Activated T-cell treated with anti-CD3 and anti-CD28 coated beads for 4 hours (primary cell): ENCODE results near the gene ARHGAP27.

Experiments
- DNase-seq: peaks from one replicate; pipeline ENCODE4 v3.0.0-alpha.2; 2020

ARHGAP27 gene

DNA sequence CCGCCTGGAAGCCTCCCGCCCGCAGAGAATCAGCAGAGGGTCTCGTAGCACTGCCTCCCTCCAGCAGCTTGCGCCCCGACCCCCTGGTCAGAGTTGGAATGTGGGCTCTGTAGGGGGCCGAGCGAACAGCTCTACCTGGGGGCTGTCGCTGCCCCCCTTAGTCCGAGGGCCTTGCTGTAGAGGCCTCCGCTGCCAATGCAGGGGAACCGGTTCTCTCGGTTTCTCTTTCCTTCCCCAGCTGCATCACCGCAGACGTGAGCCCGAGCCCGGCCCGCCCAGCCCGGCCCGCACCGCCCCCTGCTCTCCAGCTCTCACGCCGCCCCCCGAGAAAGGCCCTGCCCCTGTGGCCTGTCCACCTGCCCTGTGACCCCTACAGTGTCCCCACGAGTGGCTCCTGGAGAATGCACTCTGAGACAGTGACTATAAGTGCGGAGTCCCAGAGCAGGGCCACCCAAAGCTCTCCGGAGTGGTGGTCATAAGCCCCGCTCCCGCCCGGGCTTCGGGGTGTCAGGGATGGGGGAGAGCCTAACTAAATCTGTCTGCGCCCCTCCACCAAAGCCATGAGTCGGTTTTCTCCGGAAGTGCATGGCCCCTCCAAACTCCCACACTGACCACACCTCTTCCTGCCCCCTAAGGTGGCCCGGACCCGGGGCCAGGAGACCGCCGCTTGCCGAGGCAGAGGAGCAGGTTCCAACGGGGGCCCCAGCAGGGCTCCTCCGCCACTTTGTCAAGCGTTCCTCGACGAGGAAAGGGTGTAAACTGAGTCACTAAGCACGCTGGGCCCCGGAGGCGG is 1.7 kb downstream of the ARHGAP27 start:
- no peak for DNase-seq

DNA sequence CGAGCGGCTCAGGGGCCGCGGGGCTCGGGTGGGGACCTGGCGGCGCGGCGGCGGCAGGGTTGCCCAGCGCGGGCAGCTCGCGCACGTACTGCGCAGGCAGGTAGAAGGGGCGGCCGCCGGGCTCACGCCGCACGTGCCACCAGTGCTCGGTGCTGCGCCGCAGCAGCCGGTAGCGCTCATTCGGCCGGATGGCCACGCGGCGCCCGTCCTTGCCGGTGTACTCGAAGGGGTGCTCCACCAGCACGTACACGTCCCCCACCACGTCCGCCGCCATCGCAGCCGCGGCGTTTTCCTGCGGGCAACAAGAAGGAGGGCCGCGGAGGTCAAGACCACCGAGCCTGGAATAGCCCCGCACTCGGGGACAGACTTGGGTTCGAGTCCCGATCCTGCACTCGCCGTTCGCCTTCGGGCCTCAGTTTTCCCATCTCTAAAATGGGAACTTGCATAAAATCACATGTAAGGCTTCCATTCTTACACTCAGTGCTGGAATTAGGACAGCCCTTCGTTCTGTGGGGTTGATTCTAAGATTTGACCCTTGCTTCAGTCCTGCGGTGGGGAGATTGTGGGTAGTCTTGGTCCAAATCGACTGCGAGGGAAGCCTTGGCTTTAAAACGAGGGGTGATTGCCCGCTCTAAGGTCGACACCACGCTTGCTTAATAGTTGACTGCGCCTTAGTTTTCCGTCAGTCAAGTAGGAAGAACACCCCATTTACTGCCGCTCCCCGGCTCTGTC is 2.5 kb downstream of the ARHGAP27 start:
- DNase-seq = no peak

DNA sequence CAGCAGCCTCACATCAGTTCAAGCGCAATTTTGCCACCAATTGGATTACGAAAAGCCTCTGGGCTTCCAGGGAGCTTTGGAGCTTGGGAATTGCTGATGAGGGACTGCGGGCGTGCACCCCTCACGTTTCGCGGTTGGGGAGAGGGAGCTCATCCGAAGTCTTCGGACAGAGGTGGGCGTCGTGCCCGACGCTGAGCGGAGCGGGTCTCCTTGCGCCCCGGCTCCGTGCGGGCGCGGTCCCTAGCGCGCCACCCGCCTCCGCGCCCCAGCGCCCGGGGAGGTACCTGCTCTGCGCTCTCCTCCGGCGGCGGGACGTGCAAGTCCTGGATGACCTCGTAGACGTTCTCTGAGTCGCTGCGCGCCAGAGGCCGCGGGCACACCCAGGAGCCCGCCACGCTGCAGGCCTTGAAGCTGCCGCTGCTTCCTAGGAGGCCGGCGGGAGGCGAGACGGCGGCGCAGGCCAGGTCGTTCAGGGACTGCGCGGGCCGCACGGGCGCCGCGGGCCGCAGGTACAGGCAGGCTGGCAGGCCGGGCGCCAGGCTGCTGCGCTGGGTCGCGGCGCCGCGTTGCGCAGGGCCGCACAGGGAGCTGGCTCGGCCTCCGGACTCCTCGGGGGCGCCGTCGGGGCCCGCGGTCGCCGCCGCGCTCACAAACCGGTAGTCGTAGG is 3.2 kb downstream of the ARHGAP27 start:
- no peak for DNase-seq

DNA sequence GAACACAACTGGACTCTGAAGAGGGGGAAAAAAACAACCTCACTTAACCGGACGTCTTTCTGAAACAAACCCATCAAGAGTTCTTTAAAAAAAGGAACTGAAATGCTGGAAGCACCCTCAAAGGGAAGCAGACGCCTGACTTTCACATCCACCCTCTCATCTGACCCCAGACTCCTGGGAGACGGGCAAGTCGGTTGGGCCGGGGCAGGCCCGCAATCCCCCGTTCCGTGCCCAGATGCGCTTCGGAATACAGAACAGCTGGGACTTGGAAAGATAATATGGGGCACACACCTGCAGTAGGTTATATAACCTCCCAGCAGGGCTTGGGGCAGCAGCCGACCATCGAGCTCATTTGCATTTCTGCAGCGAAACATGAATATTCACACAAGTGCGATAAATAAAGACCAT is 3.7 kb downstream of the ARHGAP27 start:
- DNase-seq = no peak

DNA sequence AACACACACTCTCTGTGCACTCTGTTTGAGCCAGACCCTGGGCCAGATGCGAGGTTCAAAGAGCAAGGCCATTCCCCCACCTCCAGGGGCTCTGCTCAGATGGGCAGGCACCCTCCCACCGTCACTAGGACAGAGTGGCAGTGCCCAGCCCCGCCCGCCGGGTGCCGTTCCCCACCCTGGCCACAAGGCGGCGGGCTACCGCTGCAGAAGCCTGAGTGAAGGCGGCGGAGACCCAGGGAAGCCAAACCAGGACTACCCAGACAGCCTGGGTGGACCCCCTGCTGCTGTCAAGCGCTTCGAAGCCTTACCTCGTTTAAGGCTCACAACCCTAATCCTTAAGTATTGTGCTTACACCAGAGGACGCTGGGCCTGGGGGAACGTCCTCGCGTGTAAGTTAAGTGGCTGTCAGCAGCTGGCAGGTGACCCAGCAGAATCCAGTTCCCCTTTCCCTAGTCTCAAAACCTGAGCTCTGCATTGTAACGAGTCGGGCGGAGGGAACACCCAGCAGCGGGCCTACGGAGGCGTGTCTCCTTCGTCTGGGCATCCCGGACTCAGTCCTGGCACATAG is 4.5 kb downstream of the ARHGAP27 start:
- peak; percentile 73 for DNase-seq

DNA sequence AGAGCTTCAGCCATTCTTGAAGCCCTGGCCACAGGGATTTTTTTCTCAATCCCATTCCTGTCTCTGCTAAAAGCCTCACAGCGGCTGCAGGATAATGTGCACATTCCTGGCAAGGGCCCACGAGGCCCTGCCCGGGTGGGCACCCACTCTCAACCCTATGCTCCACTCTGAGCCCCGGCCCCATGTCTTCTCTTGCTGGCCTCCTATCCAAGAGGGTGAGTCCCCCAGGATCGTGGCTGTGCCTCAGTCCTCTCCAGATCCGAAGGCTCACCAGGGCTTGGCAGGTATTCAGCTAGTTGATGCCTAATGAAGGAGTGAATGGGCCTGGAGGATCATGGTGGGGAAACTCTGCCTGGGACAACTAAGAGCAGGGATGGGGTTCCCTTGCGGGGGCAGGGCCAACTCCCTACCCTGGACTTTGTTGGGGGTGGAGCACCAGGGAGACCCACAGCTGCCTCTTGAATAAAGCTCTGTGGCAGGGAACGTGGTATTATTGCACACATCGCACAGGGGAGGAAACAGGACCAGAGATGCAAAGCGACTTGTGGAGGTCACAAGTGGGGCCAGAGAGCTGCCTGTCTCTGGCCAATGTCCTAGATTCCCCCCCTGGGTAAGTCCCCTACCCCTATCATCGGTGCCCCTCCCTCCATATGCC is 5.4 kb downstream of the ARHGAP27 start:
- no peak for DNase-seq

DNA sequence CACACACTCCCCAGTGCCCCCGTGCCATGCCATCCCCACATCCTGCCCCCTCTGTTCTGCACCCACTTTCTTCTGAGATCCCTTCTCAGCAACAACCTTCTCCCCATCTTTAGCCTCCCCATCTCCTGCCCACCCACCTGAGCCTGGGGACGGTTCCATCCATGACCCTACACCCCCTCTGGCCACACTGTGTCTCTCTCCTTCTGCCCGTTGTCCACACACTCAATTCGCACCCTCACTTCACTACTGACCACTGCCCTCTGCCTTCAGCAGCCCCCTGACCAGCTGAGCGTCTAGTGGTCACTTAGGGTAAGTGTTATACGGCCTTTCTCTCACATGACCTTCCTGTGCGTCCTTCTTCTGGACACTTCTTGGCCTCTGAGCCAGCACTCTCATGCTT is 6.1 kb downstream of the ARHGAP27 start:
- no peak for DNase-seq

DNA sequence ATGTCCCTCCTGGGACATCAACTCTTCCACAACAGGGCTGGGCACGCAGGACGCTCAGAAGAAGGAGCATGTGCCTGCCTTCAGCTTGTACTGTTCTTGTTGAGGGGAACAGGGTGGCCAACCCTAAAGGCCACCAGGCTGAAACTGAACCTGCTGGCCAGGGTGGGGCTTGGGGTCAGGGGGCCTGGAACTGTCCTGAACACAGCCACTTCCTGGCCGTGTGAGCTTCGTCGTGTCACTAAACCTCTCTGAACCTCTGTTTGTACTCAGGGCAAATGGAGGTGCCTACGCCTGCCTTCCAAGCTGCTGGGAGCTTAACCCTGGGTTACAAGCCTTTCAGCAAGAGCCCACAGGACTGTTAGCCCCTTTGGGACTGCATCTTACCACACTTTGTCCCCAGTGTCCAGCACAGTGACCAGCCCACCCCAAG is 6.7 kb downstream of the ARHGAP27 start:
- no peak for DNase-seq

DNA sequence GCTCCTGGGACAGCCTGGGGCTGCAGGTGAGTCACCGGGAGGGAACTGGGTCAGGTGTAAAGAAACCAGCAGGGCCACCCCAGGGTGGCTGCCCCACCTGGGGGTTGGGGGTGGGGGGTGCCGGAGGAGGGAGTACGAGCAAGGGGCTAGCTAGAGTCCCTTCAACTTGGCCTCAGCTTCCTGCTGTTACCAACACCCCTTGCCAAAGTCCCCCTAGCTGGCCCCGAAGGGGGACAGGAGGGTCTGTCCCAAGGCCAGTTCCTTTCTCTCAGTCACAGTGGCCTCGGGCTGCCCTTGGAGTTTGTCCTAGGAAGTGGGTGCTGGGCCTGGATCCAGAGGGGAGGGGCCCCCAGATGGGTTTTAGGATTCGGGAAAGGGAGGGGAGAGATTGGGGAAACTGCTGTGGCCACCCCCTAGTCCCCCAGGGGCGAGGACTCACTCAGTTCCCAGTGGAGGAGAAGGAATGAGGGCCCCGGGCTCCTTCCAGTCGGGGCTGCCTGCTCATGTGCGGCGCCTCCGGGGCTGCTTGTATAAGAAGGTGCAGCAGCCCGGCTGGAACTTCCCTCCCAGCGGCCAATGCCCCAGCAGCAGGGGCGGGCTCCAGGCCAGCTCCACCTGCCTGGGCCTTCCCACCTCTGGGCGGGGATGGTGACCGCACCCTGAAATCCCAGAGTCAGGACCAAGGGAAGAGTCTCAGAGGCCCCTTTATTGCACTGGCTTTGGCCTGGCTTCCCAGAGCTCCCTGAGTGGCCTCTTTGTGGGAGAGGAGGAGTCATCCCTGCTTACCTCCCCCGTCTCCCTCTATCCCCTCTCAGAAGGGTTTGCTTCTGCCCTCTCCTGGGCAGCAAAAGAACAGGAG is 7.3 kb downstream of the ARHGAP27 start:
- no peak for DNase-seq

DNA sequence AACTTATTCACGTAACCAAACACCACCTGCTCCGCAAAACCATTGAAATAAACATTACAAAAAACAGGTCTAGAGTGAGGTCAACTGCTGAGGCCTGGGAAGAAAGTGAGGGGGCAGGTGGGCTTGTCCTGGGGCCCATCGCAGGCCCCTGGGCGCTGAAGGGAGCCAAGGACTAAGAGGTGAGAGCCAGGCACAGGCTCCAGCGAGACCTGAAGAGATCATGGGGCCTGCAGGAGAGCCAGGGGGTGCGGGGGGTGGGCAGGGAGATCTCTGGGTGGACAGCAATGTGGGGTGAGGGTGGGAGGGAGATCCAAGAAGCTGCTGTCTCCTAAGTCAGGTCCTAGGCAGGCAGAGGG is 7.9 kb downstream of the ARHGAP27 start:
- no peak for DNase-seq

DNA sequence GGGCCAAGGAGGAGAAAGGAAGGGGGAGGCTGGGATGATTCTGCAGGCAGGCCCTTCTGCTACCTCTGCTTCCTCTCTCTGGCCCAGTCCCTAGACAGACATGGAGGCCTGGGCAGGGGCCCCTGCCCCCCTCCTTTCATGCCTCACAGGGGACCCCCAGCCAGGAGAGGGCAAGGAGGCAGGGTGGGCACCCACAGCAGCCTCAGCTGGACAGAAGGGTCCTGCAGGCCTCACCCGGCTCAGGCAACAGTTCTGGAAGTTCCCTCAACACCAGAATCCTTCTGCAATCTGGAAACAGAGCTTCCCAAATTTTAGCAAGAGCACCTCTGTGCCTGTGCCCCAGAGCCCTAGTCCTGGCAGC is 8.7 kb downstream of the ARHGAP27 start:
- DNase-seq = no peak

DNA sequence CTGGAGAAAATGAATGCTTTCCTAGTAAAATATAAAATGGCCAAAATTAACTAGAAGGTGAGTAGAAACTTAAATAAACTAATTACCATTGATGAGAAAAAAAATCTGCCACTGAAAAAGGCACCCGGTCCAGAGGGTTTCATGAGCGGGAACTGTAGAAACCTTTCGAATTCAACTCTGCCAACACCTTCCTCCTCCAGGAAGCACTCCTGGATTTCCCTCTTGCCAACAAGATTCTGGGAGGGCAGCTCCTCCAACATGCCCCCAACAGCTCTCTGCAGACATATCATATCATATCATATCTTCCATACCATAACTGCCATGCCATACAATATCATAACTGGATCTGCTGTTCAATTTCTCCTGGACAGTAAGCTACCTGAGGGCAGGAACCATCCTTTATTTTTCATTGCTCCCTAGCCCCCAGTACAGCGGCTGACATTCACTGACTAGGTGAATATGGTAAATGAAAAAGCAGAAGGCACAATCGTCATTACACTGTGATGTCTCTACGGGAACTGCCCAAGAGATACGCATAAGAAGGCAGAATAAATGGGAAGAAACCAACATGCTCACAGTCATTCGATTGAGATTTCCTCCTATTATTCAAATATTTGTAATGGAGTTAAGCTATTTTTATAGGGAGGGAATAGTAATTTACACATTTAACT is 9.2 kb downstream of the ARHGAP27 start:
- no peak for DNase-seq

DNA sequence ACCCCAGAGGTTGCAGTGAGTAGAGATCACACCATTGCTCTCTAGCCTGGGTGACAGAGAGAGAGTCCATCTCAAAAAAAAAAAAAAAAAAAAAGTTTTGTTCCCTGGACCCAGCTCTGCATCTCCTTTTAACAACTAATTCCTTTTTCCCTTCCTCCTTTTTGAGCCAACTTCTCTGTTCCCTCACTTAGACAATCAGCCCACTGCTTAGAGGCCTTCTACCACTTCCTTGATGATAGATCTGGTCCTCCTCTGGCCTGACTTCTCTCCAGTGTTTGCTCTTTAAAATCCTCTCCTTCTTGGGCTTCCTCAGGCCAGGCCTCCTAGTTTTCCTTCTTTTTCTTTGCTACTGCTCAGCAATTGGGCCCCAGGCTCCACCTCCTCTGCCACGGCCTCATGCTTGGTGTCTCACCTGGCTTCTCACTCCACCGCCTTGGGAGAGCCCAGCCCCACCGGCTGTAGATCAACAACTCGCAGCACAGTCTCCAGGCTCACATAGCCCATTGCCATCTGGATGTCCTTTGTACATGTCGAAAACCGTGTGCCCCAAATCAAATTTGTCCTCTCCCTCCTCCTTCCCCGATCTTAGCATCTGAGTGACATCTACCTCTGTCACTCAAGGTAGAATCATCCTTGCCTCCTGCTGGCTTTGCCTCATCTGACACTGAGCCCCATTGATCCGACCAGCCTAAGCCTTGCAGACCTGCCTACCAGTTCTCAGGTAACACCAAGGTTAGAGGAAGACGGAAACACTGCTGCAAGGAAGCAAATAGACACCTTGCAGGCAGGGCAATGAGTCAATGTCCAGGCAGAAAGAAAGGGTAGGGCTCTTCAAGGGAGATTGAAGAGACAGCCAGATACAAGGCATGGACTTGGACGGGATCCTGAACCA is 17.4 kb downstream of the ARHGAP27 start:
- DNase-seq = no peak

DNA sequence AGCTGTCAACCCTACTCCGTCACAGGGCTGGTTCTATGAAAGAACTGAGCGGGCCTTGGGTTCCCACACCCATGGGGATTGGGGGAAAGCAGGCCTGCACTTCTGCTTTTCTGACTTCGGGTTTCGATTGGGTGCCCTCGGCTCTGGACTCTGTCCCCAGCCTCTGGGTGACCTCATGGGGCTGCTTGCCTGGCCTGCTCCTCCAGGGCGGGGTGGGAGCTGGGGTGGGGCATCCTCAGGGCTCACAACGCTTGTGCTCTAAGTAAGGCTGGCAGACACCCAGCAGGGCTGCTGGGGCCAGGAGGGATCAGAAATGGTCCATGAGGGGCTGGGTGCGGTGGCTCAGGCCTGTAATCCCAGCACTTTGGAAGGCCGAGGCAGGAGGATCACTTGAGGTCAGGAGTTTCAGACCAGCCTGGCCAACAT is 19.2 kb downstream of the ARHGAP27 start:
- no peak for DNase-seq

DNA sequence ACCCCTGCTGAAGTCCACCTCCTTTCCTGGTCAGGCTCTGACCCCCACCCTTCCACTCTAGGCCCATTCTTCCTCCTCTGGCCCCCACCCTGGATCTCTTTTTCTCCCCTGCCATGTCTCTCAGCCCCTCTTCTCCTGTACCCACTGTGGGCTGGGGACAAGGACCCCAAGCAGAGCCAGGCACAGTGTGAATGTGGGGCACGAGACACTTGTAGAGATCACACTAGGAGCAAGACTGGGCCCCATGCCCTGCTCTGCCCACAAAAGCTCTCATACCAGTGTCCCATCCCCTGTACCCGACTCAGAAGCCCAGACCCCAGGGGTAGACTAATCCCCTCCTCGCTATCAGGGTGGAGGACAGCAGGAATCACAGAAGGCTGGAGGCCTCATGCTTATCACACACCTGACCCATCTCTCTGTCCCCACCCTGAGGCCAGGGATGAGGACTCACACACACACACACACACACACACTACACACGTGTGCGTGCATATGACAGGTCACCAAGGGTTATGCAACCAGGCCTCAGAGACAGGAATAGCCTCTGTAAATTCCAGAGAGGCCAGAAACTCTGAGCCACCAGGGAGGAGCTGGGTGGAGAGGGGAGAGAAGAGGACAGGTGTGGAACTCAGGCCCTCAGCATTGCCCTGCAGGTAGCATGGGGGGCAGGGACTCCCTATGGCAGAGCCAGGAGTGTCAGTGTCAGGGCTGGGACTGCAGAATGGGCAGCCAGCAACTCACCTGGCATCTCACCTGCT is 21.1 kb downstream of the ARHGAP27 start:
- no peak for DNase-seq

DNA sequence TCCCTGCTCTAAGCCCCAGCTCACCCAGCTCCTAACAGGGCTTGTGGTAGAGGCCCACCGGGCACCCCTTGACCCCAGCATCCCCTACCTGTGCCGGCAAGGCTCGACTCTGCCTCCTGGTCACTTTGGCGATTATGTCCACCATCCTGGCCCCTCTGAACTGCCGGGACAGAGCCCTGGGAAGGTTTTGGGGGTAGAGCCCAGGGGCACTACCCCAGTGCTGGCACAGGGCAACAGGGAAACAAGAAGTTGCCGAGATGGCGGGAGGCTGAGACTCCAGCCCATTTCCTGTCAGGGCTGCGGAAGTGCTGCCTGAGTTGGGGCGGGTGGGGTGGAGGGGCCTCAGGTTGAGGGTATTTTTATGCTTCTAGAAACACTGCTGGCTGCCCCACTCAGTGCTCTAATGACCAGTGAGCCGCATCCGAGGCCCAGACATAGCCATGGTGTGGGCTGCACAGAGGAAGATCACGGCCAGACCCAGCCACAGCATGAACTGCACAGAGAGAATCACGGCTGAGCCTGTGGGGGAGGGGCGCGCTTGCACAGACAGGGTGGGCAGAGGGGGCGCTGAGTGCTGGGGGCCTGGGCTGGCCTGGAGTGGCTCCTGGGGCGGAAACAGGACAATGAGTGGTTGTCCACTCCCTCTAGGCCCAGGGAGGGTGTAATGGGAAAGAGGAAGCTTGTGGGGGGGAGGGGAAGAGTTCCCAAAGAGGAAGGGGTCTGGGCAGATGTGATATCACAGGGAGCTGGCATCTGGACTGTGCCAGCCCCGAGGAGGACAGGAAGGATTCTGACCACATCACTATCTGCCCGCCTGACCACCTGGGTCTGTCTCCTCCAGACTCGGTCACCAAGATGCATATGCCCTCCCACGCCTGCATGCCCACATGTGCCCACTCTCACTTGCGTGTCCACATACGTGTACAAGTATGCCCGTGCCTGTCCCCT is 22.3 kb downstream of the ARHGAP27 start:
- no peak for DNase-seq

DNA sequence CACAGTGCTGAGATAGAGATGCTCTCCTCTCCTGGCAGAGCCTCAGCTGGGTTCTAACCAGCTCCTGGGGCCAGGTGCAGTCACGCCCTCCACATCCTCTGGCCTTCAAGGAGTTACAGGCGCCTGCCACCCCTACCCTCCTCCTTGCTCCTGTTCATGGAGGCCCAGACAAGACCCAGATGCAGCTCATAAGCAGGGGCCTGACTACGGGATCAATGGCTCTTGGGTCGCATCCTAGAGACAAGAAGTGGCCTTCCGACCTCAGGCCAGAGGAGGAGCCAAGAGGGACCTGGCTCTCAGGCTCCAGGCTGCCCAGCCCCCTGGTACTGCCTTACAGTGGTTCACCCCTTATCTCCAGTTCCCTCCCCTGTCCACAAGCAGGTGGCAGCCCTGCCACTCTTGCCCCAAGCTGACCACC is 23.0 kb downstream of the ARHGAP27 start:
- DNase-seq = no peak

DNA sequence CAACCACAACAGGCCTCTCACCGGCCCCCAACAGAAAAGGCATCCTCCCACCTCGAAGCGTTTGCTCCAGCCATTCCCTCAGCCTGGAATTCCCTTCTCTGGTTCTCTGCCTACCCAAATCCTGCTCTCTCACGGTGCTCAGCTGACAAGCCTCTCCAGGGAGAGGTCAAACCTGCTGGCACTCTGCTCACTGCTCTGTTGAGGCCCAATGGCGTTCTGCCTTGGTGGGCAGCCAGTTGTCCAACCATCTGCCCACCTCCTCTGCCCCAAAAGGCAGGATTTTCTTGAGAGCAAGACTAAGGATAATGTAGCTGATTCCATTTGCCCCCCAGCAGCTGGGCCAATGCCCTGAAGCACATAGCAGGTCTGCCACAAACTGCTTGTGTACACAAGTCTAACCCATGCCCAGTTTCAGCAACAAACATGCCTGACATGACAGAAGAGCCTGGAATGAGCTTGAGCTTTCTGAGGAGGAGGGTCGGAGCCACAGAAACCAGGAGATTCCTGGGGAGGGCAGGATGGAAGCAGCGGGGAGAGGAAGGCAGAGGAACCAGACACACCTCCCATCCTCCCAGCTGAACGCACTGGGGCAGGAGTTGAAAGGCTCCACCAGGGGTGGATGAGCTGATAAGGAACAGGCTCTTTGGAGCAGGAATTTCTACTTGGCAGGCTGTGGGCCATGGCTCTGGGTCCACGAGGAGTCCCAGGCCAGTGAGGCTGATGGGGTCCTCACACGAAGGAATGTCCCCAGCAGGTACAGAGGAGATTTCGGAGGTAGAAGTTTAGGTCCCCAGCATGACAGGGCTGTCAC is 23.9 kb downstream of the ARHGAP27 start:
- DNase-seq = no peak
